Cortex of kidney (tissue), 1 donor: Measurements from ENCODE around the gene AFF2.
"Not testable (repeated sequence)": the region's sequence is repeated elsewhere in the genome, so short reads cannot be mapped to it uniquely, and the experiment has no call there.

ENCODE experiments used
- DNase-seq: peaks from one replicate; lab custom pipeline; 2025; lab: John Stamatoyannopoulos, UW

Gene AFF2

DNA sequence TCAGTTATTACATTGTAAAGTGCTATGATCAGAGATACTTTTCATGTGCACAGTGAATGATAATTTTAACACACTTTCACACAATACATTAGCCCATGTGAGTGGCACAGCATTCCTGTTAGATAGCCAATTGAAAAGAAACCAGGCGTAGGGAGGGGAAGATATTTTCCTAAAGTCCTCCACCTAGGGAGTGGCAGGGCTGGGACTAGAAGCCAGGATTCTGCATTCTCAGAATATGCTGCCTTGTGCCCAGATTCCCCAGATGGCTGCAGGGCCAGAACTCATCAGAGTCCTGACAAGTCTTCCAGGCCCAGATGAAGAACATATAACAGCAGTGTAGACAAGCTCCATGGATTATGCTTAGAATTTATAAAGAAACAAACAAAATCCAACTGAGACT, 350.2 kb downstream of the AFF2 start:
- no peak for DNase-seq

DNA sequence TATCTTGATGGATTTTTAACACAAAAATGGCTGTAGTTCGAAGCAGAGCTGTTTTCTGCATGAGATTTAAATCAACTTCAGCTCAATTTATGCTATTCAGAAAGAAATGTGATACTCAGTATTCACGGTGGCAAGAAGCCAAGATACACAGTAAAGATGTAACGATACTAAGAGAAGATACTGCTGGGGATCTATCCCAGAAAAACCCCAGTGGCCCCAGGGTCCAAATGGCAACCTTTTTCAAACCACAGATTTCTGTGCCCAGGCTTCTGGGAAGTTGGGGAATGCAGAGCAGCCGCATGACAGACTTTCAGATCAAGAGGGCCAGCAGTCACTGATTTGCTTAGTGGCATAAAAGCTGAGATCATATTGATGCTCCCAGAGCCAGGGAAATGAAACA, 353.9 kb downstream of the AFF2 start:
- no peak for DNase-seq

DNA sequence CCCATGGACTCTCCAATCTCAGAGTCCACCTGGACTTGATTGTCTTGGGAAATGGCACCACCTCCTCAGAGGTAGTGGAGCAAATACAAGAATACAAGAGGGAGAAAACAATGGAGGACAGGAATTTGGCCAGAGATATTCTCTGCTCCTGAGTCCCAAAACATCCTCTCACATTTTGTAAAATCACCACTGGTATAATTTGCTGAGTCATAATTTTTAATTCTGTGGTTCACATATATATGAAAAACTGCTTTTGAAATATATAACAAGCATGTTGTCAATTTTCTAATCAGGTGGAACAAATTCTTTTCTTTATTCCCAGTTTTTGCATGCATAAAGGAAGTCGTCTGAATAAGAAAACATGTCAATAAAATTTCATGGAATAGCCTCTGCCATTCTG, 356.1 kb downstream of the AFF2 start:
- DNase-seq = no peak

DNA sequence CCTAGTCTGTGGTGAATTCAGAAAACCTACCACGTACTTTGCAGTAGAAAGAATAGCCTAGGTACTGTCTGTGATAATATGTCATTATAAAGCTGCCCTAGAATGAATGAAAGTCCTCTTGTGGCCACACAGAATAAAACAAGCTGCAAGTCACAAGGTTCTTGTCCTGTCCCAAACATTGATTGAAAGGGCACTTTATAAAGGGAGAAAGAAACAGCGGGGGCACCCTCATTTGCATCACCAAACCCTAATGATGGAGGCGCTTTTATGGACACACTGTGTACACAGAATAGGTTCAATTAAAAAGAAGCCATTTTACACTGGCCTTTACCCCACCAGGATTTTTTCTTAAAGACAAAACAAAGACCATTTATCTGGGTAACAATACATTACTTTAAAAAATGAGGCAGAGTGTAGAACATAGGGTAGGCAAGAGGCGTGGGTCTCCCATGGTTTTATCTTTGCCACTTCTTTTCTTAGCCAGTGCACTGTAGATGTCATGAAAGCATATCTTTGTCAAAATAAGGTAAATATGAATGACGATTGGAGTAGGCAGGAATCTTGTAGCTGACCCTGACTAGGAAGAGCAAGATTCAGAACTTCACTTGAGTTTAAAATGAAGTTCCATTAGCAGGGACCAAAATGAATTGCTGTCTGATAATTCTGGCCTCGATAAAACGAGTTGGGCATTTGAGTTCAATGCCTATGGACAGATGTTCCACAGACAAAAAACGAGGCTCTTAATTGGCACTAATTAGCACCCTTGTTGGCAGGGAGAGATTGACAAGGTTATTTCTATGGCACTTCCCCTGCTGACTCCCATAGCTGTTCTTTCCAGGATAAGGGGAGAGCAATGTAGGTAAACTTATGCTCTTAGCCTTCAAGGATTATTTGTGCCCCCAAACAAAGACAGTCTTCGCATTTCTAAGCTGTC, 365.1 kb downstream of the AFF2 start:
- DNase-seq = no peak

DNA sequence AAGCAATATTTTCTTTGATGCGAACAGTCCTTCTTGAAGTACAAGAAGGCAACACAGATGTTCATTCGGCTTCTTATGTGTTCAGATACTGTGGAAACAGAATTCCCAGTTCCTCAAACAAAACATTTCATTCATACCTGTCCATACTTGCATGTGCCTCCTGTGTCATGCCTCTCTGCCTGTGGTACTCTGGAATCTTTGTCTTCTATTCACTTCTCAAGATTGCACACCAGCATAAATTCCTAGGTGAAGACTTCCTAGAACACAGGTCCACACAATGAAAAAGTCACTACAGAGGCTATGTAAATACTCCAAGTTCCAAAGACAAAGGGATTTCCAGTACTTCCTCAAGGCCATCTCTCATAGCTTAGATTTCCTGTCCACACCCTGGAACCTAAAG, 367.2 kb downstream of the AFF2 start:
- no peak for DNase-seq

DNA sequence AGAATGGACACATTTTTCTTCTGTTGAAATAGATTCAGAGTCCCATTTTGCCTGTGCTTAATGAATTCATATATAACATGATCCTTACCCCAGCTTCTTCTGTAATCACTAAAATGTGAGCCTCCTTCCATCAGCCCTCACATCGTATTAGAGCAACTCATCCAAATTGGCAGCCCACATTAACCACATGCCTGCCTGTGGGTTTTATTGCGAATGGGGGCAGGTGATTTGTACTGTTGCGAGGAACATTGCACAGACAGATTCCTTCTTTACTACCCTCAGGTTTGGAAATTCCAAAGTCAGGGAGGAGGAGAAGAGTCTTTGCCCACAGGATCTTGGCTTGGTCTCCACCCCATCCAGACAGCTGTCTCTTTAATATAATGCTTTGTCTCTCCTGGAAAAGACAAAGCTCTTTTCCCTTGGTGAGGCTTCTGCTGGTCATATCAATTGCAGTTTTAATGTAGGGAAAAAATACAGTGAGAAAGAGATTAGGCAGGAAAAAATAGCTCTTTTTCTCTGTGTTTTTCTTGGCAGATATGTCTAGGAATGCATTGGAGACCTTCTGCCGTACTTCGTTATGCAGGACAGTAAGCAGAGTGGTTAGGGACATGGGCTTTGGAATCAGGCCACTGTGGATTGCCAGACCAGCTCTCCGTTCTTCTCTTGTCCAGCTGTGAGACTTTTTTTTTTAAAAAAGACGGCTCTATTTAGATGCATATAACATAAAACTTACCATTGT, 371.2 kb downstream of the AFF2 start:
- no peak for DNase-seq

DNA sequence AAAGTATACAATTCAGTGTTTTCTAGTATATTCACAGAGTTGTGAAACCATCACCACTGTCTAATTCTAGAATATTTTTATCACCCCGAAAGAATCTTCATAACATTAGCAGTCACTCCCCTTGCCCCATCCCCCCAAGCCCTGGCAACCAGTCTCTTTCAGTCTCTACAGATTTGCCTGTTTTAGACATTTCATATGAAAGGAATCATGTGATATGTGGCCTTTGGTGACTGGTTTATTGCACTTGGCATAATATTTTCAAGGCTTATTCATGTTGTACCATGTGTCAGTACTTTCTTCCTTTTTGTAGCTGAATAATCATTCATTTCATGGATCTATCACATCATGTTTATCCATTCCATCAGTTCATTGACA, 371.7 kb downstream of the AFF2 start:
- DNase-seq = no peak

DNA sequence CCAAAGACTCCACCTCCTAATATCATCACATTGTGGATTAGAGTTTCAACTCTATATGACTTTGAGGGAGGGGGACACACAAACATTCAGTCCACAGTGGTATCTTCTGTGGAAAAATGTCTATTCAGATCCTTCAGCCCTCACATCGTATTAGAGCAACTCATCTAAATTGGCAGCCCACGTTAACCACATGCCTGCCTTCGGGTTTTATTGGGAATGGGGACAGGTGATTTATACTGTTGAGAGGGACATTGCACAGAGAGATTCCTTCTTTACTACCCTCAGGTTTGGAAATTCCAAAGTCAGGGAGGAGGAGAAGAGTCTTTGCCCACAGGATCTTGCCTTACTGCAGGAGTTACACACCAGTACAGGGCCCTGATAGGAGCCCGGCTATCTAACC, 372.5 kb downstream of the AFF2 start:
- no peak for DNase-seq

DNA sequence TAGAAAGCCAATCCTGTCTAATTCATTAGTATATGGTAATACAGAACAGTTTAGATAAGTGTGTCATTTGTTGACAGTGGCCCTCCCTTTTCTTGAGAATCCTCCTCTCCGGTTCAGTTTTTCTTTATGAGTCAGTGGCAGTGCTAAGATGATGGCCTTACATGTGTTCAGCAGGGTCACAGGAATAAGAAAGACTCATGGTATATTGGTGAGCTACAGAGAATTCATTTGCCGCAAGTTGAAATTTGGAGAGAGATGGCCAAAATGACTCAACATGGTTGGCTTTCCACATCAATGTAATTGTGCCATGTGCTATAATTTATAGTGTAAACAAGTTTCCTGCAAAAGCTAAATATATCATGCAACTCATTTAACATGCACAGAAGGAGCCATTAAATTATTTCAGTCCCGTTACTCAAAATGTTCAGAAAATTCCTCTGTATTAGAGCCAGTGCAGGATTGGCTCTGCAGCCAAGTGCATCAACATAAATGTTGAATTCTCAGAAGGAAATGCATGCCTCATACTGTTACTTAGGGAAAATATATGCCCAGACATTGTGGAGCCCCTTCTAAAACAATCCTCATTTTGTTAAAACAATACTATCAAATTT, 374.3 kb downstream of the AFF2 start:
- no peak for DNase-seq

DNA sequence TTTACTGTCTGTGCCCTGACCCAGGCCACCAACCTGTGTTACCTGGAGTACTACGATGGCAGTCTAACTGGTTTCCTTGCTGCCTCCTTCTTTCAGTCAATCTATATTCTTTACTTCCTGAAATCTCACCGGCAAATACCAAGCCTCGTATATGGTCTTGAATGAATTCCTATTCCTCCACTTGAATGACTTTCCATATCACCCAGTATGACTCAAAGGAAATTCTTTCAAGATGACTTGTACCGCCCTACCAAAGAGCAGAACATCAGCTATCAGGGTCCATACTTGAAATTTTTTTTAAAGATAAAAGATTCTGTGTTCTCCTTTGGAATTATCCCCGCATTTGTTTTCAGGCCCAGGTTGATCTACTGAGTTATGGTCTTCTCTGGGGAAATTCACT, 378.0 kb downstream of the AFF2 start:
- DNase-seq = no peak

DNA sequence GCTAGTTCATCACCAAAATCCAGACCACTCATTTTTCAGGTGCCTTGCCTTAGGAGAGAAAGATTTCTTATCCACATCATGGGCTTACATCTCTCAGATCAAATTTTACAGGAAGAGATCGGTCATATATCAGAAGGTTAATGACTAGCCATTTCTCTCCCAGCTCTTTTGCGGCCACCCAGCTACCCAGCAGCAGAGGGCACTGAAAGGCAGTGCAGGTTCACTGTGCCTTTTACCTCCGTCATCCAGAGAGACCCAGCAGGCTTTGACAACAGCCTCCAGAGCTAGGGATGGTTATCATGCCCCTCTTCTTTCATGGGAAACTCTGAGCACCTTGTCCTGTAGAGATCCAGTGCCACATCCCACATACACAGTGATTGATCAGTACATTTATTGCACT, 384.8 kb downstream of the AFF2 start:
- DNase-seq = no peak

DNA sequence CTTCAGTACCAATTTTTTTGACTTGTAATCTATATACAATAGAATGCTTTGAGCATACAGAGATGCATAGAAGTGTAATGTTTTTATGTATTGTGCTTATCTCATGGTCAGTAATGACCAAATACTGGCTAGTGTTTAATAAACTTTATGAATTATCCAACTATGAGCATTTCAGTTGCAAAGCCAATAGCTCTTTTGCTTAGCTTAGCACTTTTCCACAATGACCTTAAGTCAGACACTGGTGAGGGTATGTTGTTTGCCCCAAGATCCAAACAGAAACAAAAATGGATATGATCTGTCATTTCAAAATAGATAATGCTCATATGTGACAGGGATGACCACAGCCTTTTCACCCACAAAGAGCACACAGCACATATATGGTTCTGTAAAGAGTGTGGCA, 393.0 kb downstream of the AFF2 start:
- DNase-seq = no peak

DNA sequence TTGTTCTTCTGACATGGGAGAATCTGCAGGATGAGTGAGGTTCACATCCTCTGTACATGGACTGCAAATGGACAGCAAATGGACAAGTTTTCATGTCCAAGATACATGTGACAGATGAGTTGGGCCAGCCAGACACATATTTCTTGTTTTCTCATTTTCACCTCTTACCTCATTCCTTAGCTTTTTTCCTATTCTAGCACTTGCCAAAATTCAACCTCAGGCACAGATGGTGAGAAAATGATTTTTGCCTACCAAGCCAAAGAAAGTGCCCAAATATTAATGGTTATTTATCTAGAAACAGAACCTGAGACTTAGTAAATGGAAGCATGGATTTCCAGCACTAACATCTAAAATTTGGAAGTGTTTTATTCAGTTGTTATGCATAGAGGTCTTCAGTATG, 402.2 kb downstream of the AFF2 start:
- no peak for DNase-seq

DNA sequence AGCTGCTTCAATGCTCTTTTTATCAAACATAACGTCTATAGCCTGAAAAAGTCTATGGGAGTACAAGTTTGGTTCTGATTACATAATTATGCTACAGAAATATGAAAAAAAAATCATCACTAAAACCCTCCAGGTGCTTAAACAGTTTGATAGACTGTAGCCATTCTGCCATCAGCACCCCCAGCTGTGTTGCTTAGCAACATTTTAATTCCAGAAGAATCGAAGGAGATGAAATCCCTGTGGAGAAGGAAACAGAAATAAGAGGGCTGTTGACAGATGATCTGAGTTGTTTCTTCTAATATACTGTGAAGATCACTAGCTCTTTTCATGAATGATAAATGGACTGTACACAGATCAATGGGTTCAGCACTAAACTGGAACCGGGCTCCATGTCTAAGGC, 402.8 kb downstream of the AFF2 start:
- no peak for DNase-seq

DNA sequence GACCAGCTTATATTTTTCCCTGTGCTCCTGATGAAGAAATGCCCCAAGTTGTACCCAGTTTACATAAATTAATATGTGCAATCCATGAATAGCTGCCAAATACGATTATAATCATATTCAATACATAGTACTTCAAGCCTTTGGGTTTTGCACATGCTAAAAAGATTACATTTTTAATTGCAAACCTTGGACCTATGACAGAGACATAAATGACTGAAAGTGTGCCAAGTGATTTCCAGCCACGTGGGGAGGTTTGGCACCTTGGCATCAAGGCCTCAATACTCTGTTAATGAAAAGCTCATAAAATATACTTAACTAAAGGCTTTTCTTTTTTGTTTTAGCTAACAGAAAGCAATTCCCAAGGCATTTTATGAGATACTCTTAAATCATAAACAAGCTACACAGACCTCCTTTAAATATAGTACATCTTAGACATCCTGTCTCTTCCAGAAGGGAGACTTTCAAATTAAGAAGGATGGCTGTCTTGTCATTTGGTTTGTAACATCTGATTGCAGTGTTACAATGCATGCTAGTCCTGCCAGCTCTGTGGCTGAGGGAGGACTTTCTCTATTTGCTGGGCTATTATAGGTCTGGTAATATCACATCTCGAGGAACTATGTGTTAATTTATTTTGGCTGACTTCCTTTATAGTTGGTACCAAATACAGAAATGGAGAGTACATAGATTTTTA, 404.1 kb downstream of the AFF2 start:
- DNase-seq = no peak

DNA sequence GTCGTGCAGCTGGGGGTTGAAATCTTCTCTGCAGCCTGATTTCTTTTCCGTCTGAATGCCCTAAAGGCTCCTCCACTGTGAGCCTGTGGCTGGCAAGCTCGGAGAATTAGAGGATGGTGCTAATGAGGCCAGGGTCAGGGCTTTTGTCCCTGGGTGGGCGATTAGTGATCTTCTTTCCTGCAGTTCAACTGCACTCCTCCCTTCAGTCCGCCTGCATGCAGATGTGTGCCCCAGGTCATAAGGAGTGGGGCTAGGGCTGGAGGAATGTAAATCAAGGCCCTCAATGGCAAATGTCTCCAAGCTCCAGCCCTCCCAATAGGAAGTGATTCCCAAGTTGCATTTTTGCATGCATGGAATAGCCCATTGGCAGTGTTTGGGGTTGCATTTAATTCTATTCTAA, 405.0 kb downstream of the AFF2 start:
- DNase-seq = no peak

DNA sequence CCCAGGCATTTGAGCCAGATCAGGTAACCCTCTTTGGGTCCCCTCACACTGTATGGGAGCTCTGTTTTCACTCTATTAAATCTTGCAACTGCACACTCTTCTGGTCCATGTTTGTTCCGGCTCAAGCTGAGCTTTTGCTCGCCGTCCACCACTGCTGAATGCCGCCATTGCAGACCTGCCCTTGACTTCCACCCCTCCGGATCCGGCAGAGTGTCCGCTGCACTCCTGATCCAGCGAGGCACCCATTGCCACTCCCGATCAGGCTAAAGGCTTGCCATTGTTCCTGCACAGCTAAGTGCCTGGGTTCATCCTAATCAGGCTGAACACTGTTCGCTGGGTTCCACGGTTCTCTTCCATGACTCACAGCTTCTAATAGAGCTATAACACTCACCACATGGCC, 406.2 kb downstream of the AFF2 start:
- not testable (repeated sequence) for DNase-seq

DNA sequence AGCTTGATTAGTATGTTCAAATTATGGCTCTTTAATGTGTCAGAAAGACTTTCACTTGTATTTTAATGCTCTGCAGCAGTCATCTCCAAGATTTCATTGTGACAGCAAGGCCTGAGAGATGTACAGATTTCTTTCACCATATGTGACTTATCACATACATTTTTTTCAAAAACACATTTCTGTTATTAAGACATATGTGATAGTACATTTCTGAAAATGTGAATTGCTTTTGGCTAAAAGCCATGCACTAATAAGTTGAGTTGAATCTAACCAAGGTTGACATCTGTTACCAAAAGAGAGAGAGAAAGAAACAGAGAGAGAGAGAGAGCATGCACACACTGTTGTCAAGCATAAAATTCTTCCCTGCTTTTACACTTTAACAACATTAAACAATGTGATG, 409.3 kb downstream of the AFF2 start:
- no peak for DNase-seq

DNA sequence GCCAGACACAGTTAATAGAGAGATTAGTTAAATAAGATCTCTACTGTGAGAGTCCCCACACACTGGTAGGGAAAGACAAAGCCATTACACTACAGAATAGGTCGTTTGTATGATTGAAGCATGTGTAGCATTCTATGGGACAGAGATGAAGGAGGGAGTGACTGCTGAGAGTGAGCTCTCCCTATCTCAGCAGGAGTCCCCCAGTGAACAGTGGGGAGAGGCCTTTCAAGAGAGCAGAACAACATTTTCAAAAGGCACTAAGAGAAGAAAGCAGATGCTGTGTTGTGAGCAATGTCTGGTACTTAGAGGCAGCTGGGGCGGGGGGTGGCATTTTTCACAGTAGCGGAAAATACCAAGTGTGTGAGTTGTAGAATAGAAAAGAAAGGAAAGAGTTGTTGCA, 413.6 kb downstream of the AFF2 start:
- DNase-seq = no peak

DNA sequence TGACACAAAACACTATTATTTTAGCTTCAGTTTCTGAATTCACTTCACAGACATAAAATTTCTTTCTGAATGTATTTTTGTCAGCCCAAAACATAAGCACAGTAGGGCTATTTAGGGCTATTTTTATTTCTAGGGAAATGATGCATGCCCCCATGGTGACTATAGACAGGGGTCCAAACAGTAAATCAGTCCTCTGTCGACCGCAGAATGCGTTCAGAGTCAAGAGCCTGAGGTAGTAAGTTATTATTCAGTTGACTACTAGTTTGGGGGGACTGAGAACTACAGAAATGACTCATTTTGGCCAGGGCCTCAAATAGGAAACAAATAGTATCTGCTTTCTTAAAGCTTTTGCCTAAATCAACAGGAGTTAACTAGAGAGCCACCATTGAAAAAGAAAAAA, 414.4 kb downstream of the AFF2 start:
- no peak for DNase-seq

DNA sequence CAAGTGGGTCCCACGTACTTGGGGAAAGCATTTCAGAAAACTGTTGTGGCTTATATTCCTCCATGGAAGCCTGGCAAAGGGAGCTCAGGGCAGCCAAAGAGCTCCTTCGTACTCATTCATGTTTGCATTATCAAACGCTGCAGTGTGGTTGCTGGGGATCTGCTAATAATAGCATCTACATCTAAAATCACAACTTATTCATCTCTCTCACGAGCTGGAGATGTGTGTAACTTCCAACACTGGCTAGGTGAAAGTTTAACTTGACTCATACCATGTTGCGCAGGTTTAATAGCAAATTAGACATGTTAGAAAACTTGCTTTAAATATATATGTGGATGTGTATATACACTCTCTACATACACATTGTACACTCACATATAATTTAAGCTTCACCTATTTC, 415.1 kb downstream of the AFF2 start:
- no peak for DNase-seq

DNA sequence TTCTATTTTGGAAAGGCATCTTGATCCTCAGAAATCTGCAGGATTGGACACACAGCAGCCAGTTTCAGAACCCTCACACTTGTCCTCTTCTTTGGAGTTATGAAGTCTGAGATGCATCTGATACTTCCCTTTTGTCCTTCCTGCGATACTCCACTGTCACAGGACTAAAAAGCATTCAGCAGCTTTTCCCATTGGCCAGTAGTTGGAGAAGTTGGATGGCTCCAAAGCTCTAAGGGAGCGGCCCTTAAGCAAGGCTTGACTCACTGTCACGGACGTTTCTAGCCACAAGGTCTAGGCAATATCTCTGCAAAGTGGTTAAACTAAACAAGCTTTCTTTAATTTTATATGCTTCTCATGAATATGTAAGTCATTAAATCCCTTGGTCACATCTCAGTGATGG, 417.0 kb downstream of the AFF2 start:
- DNase-seq = no peak

DNA sequence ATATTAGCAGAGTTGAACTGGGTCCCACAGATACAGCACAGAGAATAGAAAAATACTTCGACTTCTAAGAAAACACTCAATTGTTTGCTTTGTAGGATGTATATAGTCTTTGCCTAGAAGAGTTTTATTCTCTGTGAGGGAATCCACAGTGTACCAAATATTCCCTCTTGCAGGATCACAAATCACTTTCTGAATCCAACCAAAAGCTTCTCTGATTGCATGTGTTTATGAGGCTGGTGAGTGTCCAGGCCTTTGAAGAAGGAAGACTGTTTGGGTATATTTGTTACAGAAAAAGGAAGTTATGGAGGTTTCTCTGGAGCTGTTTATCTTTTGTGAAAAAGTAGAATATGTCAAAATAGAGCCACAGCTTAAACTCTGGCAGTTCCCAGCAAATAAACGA, 423.2 kb downstream of the AFF2 start:
- no peak for DNase-seq
